SK-MEL-5 (cell line): ENCODE results near the gene MAP1B. TPM values are rescaled to one million over a fixed set of nuclear protein-coding genes. Genes with fewer than 3 reads are reported as not detected.

ENCODE experiments used
- DNase-seq: peaks from one replicate; pipeline ENCODE4 v3.0.0-alpha.2; 2016; ENCODE audit warnings: low read depth, low spot score
- in situ Hi-C: cut with HindIII; loops from 2 replicates; pipeline ENCODE4 v1.10.0; 2016; ENCODE audit warnings: low sequenced_read_pairs, high pct_unique_total_duplicates, low pct_unique_long_range_greater_than_20kb
- polyA plus RNA-seq, 2 experiments: library from polyadenylated mRNA; depleted of rRNA; stranded (reverse); fragments of >200 nt; gene quantifications; 2 replicates each; pipeline ENCODE4 v1.2.3, GENCODE V29; 2015
- total RNA-seq: library from RNA; depleted of rRNA; stranded (reverse); fragments of >200 nt; shearing (Covaris generic); gene quantifications from 2 replicates; pipeline ENCODE4 v1.2.3, GENCODE V29; 2014; rRNA removed

Gene MAP1B
- total RNA-seq, result 2.8 and 3.1 TPM in 2 replicates
- 5.9 and 14.2 TPM in 2 replicates for polyA plus RNA-seq (2015; cell fraction: cytosol; rRNA removed)
- 2.3 and 2.9 TPM in 2 replicates for polyA plus RNA-seq (2015; cell fraction: nucleus; rRNA removed)

DNA sequence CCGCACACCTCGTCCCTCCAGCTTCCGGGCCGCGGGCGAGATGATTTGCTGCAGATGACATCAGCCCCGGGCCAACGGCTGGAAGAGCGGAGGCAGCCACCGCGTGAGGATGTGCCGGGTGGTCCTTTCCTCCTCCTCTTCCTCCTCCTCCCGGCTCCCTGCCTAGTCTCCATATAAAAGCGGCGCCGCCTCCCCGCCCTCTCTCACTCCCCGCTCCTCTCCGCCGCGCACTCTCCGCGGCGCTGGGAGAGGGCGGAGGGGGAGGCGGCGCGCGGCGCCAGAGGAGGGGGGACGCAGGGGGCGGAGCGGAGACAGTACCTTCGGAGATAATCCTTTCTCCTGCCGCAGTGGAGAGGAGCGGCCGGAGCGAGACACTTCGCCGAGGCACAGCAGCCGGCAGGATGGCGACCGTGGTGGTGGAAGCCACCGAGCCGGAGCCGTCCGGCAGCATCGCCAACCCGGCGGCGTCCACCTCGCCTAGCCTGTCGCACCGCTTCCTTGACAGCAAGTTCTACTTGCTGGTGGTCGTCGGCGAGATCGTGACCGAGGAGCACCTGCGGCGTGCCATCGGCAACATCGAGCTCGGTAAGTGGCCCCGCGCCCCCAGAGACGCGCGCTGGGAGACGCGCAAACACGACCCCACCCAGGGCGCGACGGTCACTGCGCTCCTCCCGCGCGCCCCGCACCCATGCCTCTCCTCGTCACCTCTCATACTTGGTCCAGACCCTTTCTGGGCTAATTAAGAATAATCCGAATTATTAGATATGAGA lies at the start of gene MAP1B:
MAP1B (plus strand) TSS at position 345 of the 770 bp plus-strand sequence; CDS start at position 402, 57 bp downstream.
- DNase-seq, result peak; percentile 27
- in situ Hi-C loops, result no loop called here

DNA sequence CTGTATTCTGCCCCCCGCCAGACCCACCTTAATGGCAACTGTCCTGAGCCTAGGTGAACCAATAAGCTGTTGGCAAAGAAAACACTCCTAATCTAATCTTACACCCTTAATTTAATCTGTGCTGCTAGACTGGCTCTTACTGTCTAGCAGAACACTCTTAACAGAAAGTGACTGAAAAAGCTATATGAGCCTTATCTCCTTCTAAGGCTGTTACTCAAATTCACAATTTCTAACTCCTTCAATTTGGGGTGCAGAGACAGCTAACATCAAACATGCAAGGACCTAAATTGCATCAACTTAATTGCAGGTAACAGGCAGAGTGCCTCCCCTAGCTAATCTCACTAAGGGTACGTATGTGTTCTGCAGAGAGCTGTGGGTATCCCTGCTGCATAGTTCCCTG lies 49.5 kb upstream of the MAP1B start:
- DNase-seq, result no peak
- in situ Hi-C loops, result no loop called here

DNA sequence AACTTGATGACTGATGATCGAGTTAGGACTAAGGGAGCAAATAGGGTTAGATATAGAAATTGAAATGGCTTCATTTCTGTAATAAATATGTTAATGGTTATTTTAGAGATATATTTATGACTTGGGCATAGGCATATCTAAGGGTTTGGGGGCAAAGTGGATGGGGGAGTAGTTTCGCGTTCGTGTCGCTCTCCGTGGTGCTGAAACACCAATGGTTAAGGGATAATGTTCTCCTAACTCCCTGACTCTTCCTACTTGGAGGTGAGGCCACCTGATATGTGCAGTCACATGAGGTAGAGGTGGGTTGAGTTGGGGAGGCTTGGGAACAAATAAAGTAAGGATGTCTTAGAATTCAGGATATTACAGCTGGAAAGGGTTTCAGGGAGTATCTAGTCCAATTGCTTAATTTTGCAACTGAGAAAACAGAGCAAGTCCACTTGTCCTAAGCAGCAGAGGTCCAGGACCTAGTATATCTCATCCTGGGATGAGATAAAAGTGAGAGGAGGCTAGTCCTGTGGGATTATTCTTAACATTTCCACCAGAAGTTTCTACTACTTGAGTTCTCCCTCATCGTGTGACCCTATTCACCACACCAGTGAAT lies 44.0 kb upstream of the MAP1B start:
- DNase-seq, result peak; percentile 13
- in situ Hi-C loops, result no loop called here

DNA sequence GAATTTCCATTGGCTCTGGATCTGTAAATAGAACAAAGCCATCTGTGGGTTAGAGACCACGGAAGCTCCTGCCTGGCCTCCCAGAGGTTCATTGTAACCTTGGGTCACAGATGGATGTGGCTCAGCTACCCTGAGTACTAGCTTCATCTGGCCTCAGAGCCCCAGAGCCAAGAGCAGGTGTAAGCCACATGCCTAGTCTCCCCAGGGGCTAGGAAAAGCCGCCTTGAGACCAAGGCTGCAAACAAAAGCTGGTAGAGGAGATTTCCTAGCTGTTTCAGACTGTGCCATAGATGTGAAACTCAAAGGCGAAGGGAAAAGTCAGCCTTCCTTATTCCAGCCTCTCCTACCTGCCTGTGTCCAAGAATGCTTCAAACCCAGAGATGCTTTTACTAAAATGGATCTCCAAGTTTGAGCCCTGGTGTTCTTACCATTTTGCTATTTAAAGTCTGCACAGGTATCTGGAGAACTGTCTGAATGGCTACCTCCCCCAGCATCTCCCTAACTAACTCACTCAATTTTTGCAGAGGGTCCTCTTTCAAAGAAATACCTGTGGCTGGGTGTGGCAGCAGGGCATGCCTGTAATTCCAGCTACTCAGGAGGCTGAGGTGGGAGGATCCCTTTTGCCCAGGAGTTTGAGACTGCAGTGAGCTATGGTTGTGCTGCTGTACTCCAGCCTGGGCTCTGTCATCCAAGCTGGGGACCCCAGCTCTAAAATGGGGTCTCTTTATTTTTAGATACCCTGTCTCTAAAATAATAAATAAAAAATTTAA lies 42.3 kb upstream of the MAP1B start:
- in situ Hi-C loops, result no loop called here

DNA sequence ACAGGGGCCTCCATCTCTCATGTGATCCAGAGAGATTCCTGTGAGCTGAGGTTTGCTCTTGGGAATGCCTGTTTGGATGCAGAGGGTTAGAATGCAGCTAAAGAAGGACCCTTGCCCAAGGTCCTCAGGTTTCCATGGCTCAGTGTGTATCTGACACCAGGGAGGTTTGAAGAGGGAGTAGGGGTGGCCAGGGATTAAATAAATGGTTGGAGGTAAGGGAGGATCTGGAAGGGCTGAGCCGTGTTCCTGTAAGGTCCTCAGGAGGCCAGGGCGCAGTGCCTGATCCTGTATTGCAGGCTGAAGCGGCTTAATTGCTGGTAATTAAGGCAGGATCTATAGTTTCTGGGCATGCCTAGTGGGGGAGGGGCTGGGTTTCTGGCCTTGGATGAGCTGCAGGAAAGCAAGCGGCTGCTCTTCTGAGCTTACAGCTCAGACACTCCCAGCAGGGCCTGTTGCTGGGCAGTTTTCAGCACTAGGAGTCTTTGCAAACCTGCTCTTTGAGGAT lies 41.5 kb upstream of the MAP1B start:
- peak; percentile 10 for DNase-seq
- in situ Hi-C loops, result no loop called here

More for the DNA sequence above, 42.3 kb upstream of the MAP1B start:
- no peak for DNase-seq

DNA sequence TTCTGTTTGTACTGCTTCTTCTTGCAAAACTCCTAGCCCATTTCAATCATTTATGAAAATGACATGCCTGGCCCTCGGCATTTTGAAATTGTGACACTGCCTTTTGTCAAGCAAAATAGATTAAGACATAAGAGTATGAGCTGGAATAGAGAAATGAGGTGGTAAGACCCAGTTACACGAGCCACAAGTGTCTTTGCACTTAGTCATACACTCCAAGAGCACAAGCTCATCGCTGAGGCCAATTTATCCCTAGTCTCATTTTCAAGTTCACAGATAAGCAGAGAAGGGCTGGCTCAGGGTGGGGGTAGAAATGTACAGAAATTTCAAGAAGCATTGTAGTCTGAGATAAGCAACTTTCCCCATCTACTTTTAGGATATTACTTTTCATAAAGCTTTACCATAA lies 40.6 kb upstream of the MAP1B start:
- no peak for DNase-seq
- in situ Hi-C loops, result no loop called here

DNA sequence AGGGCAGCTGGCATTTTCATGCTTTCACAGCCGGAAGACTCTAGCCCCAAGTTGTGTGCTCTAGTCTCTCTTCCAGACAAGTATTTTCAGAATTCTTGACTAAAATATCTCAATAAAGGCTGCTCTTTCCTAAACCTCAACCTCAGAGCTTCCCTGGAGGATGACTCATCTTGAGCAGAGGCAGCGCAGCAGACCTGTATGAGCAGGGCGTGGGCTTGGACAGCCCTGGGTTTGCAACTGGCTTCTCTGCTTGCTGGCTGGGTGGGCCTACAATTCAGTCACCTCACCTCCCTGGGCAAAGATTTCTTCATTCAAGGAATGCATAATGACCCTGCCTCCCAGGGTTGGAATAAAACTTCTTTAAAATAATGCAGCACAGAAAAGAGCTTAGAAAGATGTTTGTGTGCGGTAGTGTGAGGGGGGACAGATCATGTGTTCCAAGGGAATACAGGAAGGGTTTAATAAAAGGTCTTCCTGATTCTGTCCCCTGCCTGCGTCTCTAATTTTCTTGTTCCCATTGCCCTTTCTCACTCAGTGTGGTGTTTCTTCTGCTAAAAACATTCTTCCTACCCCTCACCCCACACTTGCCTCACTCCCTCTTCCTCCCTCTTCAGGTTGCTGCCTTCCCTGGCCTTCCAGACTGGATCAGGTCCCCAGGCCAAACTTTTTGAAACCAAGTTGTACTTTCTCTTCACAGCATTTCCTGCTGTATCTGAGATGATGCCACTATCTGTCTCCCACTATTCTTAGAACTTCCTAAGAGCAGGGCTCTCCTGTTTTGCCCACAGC lies 39.4 kb upstream of the MAP1B start:
- DNase-seq, result no peak
- in situ Hi-C loops, result no loop called here

DNA sequence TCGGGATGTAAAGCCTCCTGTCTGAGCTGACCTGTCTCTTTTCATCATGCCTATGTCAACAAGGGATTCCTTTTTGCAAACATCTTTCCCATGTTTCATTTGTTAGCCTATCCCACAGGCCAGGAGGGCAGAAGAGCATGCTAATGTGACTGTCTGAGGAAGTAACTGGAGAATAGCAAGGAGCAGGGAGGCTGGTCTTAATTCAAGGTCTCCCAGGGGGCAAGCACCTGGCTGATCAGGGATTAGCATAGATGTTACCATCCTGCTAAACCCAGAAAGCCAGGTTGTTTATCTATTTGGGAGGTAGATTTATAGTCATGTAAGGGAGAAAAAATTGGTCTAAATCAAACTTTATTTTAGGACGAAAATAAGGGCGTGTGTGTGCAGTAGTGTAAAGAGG lies 36.7 kb upstream of the MAP1B start:
- in situ Hi-C loops, result no loop called here
- DNase-seq, result no peak

DNA sequence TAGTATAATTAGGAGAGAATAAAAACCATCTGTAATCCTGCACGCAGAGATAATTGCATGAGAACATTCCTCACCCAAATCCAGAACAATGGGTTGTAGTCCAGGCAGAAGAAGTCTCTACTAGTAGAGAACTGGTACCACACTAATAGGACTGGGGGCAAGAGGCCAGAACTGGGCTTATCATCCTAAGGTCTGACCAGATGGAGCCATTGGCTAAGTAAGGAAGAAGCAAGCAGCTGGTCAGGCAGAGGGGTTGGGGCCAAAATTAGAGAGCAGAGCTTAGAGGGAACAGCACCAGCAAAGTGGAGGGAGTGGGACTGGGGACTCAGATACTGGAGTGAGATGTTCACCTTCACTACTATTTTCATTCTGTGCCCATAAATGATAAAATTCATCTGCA lies 35.4 kb upstream of the MAP1B start:
- in situ Hi-C loops, result no loop called here

DNA sequence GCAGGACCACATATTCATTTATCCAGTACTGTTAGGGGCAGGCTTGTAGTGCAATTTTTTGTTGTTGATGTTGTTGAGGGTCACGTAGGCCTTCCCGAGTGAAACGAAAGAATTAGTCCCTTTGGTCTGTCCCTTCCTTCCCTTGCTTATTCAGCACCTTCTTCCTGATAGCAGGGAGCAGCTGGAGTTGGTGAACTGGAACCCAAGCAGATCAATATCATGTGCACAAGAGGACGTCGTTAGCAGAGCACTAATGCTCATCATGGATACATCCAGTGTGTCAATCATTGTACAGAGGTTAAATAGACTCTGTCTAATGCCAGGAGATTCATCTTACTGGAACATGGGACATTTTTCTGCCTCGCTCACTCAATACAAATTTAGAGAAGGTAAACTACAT lies 33.0 kb upstream of the MAP1B start:
- DNase-seq, result no peak
- in situ Hi-C loops, result no loop called here

More for the DNA sequence above, 35.4 kb upstream of the MAP1B start:
- no peak for DNase-seq

DNA sequence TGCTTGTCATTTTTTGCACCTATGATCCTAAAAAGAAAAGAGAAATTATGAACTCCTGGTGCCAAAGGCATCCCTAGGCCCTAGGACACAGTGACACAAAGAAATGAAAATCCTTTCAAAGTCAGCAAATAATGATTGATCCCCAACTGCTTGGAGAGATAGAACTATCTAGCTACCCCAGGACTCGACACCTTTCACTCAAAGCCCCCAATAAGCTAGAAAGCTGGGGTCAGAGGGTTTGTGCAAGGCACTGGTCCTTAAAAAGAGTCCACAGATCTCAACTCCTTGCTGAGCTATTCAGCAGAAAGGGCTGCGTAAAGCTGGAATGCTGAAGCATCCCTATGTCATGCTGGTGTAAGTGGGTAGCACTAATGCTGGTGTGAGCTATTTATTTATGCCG lies 31.8 kb upstream of the MAP1B start:
- in situ Hi-C loops, result no loop called here
- no peak for DNase-seq

DNA sequence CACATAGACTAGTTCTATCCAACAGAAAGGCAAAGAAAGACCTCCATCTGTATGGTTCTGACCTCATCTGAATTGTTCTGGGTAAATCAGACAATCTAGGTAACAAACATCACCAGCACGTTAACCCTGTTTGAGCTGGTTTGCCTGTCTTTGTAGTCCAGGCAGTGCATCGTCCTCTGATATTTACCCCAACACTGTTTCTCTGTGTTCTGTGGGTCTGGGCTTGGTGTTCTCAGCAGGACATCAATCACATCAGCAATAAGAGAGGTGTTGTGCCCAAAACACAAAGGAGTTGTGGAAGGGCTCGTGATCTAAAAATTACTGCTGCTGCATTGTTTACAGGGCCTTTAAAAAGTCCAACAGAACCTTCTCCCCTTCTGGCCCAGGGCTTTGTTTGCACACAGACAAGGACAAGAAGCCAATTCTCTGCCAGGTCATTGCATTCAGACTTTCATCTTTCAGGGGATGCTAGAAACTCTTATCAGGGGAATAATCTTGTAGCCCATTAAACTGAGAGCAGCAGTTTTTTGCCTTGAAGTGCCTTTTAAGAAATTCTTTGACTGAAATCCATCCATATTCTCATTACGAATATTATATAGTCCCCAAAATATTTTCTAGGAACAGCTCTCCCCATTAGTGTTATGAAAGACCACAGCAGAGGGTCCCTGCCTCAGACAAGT lies 30.5 kb upstream of the MAP1B start:
- DNase-seq, result no peak
- in situ Hi-C loops, result no loop called here

DNA sequence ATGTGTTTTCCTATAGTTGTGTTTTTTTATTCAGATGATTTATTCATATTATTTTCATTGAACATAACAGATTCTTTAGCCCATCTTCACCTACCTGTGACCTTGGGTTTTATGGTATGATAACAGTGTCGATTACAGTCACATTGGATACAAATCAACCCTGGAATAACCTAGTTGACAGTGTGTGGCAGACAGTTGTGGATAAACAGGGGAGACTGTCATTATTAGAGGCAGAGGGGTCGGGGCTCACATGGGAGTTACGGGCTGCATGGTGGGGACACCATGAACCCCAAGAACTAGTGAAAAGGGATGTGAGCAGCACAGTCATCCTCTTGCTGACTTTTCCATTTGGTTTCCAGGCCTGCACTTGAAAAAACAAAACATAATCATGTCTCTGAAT lies 29.9 kb upstream of the MAP1B start:
- in situ Hi-C loops, result no loop called here
- DNase-seq, result no peak

DNA sequence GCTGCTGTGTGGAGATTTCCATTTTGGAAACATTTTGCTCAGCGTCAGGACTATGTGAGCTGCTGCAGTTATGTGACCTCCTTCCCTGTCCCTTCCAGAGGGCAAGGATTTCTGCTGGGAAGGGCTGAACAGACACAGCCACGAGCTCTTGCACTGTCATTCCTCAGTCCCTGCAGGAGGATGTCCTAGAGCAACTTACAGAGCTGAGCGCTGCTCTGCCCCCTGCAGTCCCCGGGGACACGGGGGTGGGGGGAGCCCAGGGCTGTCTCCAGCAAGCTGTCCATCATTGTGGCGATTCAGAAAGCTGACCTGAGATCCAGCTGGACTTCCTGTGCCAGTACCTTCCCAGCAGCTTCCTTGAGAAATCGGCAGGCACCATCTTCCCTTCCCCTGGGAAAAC lies 28.0 kb upstream of the MAP1B start:
- in situ Hi-C loops, result no loop called here

DNA sequence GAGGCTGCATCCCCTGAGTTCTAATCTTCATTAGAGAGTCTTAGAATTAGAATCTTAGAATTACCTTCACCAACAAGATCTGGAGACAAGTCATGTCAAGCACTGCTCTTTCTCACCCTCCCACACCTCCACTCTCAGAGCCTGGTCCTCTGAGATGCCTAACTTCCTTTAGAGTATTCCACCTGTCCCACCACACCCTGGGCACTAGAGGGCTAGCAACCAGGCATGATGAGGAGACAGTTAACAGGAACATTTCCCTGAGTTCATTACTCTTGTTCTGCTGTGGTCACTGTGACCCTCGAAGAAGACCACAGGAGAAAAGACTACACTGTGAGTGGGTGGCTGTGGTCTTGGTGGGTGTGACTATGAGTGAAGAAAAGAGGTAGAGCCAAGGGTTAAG lies 25.2 kb upstream of the MAP1B start:
- in situ Hi-C loops, result no loop called here

More for the DNA sequence above, 28.0 kb upstream of the MAP1B start:
- peak; percentile 9 for DNase-seq

DNA sequence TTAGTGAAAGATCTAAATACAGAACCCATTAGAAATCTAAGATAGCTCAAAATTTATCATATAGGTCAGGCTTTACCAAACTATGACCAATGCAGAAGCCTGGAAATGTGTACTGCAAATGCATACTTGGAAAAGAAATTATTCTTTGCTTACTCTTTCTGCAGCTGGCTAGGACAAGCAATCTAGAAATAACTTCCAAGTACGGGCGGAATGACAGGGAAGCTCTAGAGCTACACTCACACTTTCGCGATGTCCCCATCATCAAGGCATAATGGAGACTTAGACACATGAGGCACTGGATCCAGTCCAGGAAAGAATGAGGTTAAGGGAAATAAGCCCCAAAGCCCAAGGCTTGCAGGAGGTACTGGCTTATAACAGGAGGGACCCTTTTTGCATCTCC lies 22.4 kb upstream of the MAP1B start:
- in situ Hi-C loops, result no loop called here

More for the DNA sequence above, 25.2 kb upstream of the MAP1B start:
- DNase-seq, result no peak

DNA sequence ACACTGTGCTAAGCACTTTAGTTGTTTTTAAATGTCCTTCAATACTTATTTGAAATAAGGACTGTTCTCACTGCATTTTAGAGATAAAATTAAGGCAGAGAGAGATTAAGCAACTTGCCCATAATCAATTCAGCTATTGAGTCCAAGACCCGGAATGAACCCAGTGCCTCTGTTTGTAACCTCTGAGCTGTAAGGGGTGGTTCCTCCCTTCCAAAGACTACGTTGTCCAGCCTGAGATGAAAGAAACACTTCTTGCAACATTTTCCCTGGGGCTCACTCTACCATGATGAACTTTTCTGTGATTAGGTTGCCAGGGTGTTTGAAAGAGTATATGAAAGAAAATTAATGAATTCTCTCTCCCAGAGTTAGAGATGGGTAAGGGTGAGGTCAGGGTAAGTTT lies 22.0 kb upstream of the MAP1B start:
- in situ Hi-C loops, result no loop called here
- DNase-seq, result no peak

More for the DNA sequence above, 22.4 kb upstream of the MAP1B start:
- no peak for DNase-seq
